ENCODE data around the gene RBMS1.

The RBMS1 gene

DNA sequence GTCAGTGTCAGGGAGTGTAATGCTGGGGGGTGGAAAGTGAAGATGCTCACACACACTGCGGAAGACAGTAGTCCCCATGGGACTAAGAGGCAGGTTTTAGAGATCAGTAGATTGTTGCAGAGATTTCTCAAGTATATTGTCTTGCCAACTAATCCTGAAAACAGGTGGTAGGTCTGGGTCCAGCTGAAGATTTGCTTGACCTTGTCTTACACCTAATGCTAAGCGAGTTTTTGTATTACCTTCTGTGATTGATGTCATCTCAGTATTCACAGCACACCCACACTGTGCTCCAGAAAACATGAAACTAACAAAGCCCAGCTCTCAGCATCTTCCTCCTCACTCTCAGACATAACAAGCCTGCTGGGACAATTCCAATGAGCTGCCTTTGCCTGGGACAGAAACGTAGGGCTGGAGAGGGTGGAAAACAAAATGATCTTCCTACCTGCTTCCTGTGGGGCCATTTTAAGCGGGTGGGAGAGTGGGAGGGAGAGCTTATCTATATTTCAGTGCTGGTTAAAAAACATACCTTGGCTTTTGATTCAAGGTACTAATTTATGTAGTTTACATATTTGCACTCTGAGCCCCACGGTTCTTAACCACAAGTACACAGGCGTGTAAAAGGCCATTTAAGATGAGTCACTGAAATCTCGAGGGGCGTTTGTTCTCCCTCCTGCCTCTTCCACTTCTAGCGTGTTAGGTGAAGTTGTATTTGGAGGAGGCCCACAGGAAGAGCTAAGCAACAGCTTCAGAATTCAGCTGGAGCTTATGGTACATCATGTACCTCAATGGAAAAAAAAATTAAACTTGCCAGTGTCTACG is 23.1 kb upstream of the RBMS1 start:
- H3K9ac ChIP-seq (ENCODE audit: low read depth, low read length): no peak overlapping the region
- no peaks in the 10 kb centered on the region for H3K36me3 ChIP-seq (ENCODE audit: control insufficient read depth, insufficient read depth, low read length)
- peaks cover 5% of the 10 kb centered on the region for H3K4me1 ChIP-seq (ENCODE audit: control insufficient read depth, insufficient read depth, low read length)
- H3K27me3 ChIP-seq (ENCODE audit: control insufficient read depth, insufficient read depth, low read length): no peaks in the 10 kb centered on the region
- H3K9me3 ChIP-seq (ENCODE audit: control insufficient read depth, insufficient read depth, low read length): no peaks in the 10 kb centered on the region
- H3K4me3 ChIP-seq (ENCODE audit: low read depth, low read length): no peak overlapping the region

DNA sequence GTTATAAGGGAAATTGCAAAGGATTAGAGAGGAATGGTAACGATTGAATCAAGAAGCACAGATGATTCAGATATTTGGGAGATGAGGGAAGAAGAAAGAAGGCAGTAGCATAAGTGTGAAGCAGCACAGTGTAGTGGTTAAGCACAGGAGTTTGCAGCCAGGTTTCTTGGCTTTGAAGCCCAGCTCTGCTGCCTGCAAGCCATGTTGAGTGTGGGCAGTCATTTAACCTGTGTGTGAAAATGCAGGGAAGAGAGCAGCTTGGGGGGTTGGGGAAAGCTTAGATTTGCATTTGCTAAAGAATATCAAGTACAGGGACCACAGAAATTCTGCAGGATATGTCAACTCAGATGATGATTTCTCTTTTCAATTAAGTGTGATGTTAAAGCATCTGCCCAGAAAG is 21.5 kb upstream of the RBMS1 start:
- Histone ChIP-seq H3K27me3 (ENCODE audit: control insufficient read depth, insufficient read depth, low read length) (no peaks in the 10 kb centered on the region), H3K9ac (ENCODE audit: low read depth, low read length) (no peak overlapping the region), H3K36me3 (ENCODE audit: control insufficient read depth, insufficient read depth, low read length) (no peaks in the 10 kb centered on the region), H3K4me3 (ENCODE audit: low read depth, low read length) (no peak overlapping the region), H3K4me1 (ENCODE audit: control insufficient read depth, insufficient read depth, low read length) (peaks cover 5% of the 10 kb centered on the region), H3K9me3 (ENCODE audit: control insufficient read depth, insufficient read depth, low read length) (no peaks in the 10 kb centered on the region)

DNA sequence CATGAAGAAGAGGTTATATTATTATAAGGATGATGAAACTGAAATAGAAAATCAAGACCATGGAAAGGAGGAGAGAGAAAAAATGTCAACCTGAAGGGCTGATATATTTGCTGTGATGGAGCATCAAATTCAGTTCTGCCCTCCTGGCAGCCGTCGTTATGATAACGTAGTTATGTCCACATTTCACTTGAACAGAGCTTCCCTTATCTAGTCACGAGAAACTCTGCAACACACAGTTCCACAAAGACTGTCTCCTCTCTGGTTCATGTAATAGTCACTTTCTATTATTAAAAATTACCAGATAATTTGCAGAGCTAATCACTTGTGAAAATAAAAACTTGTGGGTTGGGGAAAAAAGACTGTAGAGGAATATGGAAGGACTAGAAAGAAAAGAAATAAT is 19.5 kb upstream of the RBMS1 start:
- Histone ChIP-seq H3K9me3 (ENCODE audit: control insufficient read depth, insufficient read depth, low read length) (no peaks in the 10 kb centered on the region), H3K4me1 (ENCODE audit: control insufficient read depth, insufficient read depth, low read length) (peaks cover 5% of the 10 kb centered on the region), H3K36me3 (ENCODE audit: control insufficient read depth, insufficient read depth, low read length) (no peaks in the 10 kb centered on the region), H3K27me3 (ENCODE audit: control insufficient read depth, insufficient read depth, low read length) (no peaks in the 10 kb centered on the region), H3K4me3 (ENCODE audit: low read depth, low read length) (no peak overlapping the region), H3K9ac (ENCODE audit: low read depth, low read length) (no peak overlapping the region)

DNA sequence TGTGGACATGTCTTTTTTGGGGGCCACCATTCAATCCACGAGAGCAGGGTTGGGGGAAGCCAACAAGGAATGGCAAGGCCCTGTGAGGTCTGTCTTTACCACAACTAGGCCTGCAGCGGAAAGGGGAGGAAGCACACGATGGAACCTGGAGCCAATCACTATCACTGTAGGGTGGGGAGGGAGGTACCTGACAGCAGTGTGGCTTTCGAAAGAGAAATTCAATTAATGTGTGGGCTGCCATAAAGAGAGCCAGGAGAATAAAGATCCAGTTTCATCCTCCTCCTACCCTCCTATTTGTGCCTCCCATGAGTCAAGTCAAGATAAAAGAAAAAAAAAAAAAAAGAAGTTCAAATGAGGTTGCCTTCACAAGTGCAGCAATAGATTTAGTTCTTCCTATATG is 18.9 kb upstream of the RBMS1 start:
- Histone ChIP-seq H3K4me1 (ENCODE audit: control insufficient read depth, insufficient read depth, low read length) (peaks cover 5% of the 10 kb centered on the region), H3K36me3 (ENCODE audit: control insufficient read depth, insufficient read depth, low read length) (no peaks in the 10 kb centered on the region), H3K27me3 (ENCODE audit: control insufficient read depth, insufficient read depth, low read length) (no peaks in the 10 kb centered on the region), H3K9ac (ENCODE audit: low read depth, low read length) (no peak overlapping the region), H3K4me3 (ENCODE audit: low read depth, low read length) (no peak overlapping the region), H3K9me3 (ENCODE audit: control insufficient read depth, insufficient read depth, low read length) (no peaks in the 10 kb centered on the region)

DNA sequence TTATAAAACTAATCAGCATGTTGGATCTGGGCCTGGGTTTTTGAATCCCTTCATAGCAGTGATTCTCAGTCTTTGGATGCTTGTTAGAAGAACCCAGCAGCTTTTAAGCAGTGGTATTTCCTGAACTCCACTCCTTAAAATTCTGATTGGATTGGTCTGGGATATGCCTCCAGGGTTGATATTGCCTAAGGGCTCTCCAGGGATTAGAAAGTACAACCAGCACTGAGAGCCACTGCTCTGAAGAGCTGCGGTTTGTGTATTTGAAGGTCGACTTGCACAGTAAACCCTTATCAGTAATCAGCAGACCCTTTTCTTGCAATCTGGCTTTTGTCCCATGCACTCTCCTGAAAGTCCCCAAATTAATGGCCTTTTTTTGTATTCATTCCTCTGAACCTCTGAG is 17.0 kb upstream of the RBMS1 start:
- Histone ChIP-seq H3K27me3 (ENCODE audit: control insufficient read depth, insufficient read depth, low read length) (no peaks in the 10 kb centered on the region), H3K4me1 (ENCODE audit: control insufficient read depth, insufficient read depth, low read length) (peaks cover 5% of the 10 kb centered on the region), H3K4me3 (ENCODE audit: low read depth, low read length) (no peak overlapping the region), H3K9me3 (ENCODE audit: control insufficient read depth, insufficient read depth, low read length) (no peaks in the 10 kb centered on the region), H3K36me3 (ENCODE audit: control insufficient read depth, insufficient read depth, low read length) (no peaks in the 10 kb centered on the region), H3K9ac (ENCODE audit: low read depth, low read length) (no peak overlapping the region)

DNA sequence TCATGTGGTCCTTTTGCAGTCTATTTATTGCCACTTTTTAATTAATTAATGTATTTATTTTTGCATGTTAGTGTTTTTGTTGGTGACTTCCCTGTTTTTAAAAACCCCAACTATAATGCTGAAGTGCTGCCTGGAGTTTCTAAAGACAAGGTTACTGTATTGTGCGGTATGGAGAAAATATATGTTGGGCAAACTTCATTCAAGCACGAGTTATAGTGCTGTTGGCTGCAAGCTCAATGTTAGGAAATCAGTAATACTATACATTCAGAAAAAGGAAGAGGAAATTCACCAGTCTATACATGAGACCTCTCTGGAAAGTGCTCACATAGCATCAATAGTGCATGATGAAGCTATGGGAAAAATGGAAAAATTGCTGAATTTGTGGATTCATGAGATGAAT is 15.4 kb upstream of the RBMS1 start:
- no peaks in the 10 kb centered on the region for H3K27me3 ChIP-seq (ENCODE audit: control insufficient read depth, insufficient read depth, low read length)
- no peaks in the 10 kb centered on the region for H3K36me3 ChIP-seq (ENCODE audit: control insufficient read depth, insufficient read depth, low read length)
- H3K9me3 ChIP-seq (ENCODE audit: control insufficient read depth, insufficient read depth, low read length): no peaks in the 10 kb centered on the region
- H3K4me3 ChIP-seq (ENCODE audit: low read depth, low read length): no peak overlapping the region
- H3K9ac ChIP-seq (ENCODE audit: low read depth, low read length): no peak overlapping the region
- no peaks in the 10 kb centered on the region for H3K4me1 ChIP-seq (ENCODE audit: control insufficient read depth, insufficient read depth, low read length)

DNA sequence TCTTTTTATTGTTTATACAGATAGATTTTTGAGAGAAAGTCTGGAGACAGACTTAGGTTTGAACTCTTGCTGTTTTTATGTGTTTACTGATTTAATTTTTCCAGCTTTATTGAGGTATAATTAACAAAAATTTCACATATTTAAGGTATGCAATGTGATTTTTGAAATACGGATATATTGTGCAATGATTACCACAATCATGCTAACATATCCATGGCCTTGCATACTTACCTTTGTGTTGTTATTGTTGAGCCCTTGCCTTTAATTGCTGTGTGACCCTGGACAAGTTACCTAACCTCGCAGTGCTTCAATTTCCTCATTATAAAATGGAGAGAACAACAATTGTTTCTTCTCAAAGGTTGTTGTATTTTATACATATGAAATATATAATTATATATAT is 13.9 kb upstream of the RBMS1 start:
- H3K36me3 ChIP-seq (ENCODE audit: control insufficient read depth, insufficient read depth, low read length): no peaks in the 10 kb centered on the region
- H3K9me3 ChIP-seq (ENCODE audit: control insufficient read depth, insufficient read depth, low read length): no peaks in the 10 kb centered on the region
- H3K4me1 ChIP-seq (ENCODE audit: control insufficient read depth, insufficient read depth, low read length): no peaks in the 10 kb centered on the region
- H3K9ac ChIP-seq (ENCODE audit: low read depth, low read length): no peak overlapping the region
- H3K4me3 ChIP-seq (ENCODE audit: low read depth, low read length): no peak overlapping the region
- H3K27me3 ChIP-seq (ENCODE audit: control insufficient read depth, insufficient read depth, low read length): no peaks in the 10 kb centered on the region

DNA sequence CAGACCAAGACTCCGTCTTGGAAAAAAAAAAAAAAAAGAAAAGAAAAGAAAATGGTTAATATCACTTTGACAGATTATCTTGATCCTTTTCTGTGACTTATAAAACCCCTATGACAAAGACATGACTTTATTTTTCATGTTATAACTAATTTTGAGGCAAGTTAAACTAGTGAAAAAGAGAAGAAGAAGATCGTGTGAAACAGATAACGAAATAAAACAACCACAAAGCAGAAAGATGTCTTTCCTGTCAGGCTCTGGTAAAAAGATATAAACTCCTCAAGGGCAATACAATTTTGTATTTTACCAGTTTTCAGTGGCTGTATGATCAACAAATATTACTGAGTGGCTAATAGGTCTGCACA is 13.4 kb upstream of the RBMS1 start:
- Histone ChIP-seq H3K36me3 (ENCODE audit: control insufficient read depth, insufficient read depth, low read length) (no peaks in the 10 kb centered on the region), H3K9ac (ENCODE audit: low read depth, low read length) (no peak overlapping the region), H3K4me3 (ENCODE audit: low read depth, low read length) (no peak overlapping the region), H3K4me1 (ENCODE audit: control insufficient read depth, insufficient read depth, low read length) (no peaks in the 10 kb centered on the region), H3K27me3 (ENCODE audit: control insufficient read depth, insufficient read depth, low read length) (no peaks in the 10 kb centered on the region), H3K9me3 (ENCODE audit: control insufficient read depth, insufficient read depth, low read length) (no peaks in the 10 kb centered on the region)

DNA sequence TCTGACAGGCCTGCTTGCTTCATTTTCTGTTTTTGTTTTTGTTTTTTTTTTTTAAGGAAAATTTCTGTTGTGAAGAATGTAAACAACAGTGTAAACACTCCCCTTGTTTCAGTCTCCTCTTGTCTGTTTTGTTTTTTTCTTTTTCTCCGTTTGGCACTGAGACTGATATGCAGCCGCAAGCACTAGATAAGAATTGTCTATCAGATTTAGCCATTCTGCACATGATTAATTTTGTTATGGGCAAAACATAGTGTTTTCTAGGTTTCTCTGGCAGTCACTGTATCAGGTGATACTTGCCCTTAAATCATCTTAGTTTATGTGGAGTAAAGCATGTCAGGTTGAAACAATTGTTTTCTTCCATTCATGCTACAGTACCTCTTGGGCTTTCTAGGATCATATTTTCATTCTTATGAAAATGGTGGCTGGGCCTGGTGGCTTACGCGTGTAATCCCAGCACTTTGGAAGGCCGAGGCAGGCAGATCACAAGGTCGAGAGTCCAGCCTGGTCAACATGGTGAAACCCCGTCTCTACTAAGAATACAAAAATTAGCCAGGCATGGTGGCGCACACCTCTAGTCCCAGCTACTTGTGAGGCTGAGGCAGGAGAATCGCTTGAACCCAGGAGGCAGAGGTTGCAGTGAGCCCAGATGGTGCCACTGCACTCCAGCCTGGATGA is 12.9 kb upstream of the RBMS1 start:
- H3K9me3 ChIP-seq (ENCODE audit: control insufficient read depth, insufficient read depth, low read length): no peaks in the 10 kb centered on the region
- no peaks in the 10 kb centered on the region for H3K4me1 ChIP-seq (ENCODE audit: control insufficient read depth, insufficient read depth, low read length)
- no peak overlapping the region for H3K9ac ChIP-seq (ENCODE audit: low read depth, low read length)
- no peaks in the 10 kb centered on the region for H3K36me3 ChIP-seq (ENCODE audit: control insufficient read depth, insufficient read depth, low read length)
- H3K4me3 ChIP-seq (ENCODE audit: low read depth, low read length): no peak overlapping the region
- H3K27me3 ChIP-seq (ENCODE audit: control insufficient read depth, insufficient read depth, low read length): no peaks in the 10 kb centered on the region

DNA sequence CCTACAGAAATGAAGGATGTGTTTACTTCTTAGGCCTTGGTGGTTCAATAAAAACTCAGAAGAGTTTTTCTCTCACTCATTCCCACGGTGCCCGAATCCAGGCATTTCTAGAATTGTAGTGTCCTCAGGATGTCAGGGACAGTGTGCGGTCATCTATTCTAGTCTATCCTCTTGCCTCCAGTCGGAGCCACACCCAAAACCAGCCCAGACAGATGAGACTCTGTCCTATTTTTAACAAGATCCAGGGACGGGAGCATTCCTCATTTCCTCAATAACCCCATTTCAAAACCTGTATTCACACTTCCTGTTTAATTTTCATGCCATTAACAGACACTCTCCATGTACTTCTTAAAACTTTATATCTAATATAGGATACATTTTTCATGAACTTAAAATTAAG is 11.6 kb upstream of the RBMS1 start:
- H3K9ac ChIP-seq (ENCODE audit: low read depth, low read length): no peak overlapping the region
- no peaks in the 10 kb centered on the region for H3K27me3 ChIP-seq (ENCODE audit: control insufficient read depth, insufficient read depth, low read length)
- H3K4me1 ChIP-seq (ENCODE audit: control insufficient read depth, insufficient read depth, low read length): no peaks in the 10 kb centered on the region
- H3K4me3 ChIP-seq (ENCODE audit: low read depth, low read length): no peak overlapping the region
- H3K9me3 ChIP-seq (ENCODE audit: control insufficient read depth, insufficient read depth, low read length): no peaks in the 10 kb centered on the region
- no peaks in the 10 kb centered on the region for H3K36me3 ChIP-seq (ENCODE audit: control insufficient read depth, insufficient read depth, low read length)

DNA sequence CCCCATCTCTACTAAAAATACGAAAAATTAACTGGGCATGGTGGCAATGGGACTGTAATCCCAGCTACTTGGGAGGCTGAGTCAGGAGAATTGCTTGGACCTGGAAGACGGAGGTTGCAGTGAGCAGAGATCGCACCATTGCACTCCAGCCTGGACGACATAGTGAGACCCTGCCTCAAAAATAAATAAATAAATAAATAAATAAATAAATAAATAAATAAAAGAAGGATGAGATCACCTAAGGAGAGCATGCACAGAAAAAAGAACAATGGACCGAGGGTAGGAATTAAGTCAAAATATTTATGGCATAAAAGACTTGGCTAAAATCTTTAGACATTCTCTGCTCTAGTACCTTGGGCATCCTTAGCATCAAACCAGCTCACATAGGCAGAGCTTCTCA is 8.9 kb upstream of the RBMS1 start:
- Histone ChIP-seq H3K4me1 (ENCODE audit: control insufficient read depth, insufficient read depth, low read length) (no peaks in the 10 kb centered on the region), H3K4me3 (ENCODE audit: low read depth, low read length) (no peak overlapping the region), H3K36me3 (ENCODE audit: control insufficient read depth, insufficient read depth, low read length) (no peaks in the 10 kb centered on the region), H3K9ac (ENCODE audit: low read depth, low read length) (no peak overlapping the region), H3K9me3 (ENCODE audit: control insufficient read depth, insufficient read depth, low read length) (no peaks in the 10 kb centered on the region), H3K27me3 (ENCODE audit: control insufficient read depth, insufficient read depth, low read length) (no peaks in the 10 kb centered on the region)

DNA sequence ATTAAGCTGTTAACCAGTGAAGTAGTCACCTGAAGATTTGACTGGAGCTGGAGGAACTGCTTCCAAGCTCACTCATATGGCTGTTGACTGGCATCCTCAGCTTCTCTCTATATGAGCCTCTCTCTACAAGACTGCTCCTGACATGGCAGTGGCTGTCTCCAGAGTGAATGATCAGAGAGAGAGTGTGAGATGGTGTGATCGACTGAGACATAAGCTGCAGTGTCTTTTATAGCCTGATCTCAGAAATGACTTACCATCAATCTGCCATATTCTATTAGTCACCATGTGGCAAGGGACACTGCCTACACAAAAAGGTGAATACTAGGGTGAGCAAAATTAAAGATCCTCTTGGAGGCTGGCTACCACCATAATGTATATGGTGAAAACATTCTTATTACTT is 7.8 kb upstream of the RBMS1 start:
- Histone ChIP-seq H3K36me3 (ENCODE audit: control insufficient read depth, insufficient read depth, low read length) (no peaks in the 10 kb centered on the region), H3K9ac (ENCODE audit: low read depth, low read length) (no peak overlapping the region), H3K4me3 (ENCODE audit: low read depth, low read length) (no peak overlapping the region), H3K27me3 (ENCODE audit: control insufficient read depth, insufficient read depth, low read length) (no peaks in the 10 kb centered on the region), H3K9me3 (ENCODE audit: control insufficient read depth, insufficient read depth, low read length) (no peaks in the 10 kb centered on the region), H3K4me1 (ENCODE audit: control insufficient read depth, insufficient read depth, low read length) (no peaks in the 10 kb centered on the region)
